Endodermal cell (in vitro differentiated cells): Measurements from ENCODE around the gene ARG2. TPM values are rescaled to one million over a fixed set of nuclear protein-coding genes. Genes with fewer than 3 reads are reported as not detected.

ENCODE experiments used
- DNase-seq: peaks from one replicate; pipeline ENCODE4 v3.0.0-alpha.2; 2017
- H3K27ac ChIP-seq: 2 replicates; pipeline ENCODE4 v1.5.1; 2013; ENCODE audit warnings: mild to moderate bottlenecking, low read depth, low read length, moderate library complexity
- H3K27me3 ChIP-seq: 2 replicates; pipeline ENCODE4 v1.6.1; 2013; ENCODE audit warnings: mild to moderate bottlenecking, low read length, moderate library complexity; ENCODE audit not compliant: insufficient read depth, control insufficient read depth, poor library complexity, severe bottlenecking
- H3K36me3 ChIP-seq: 2 replicates; pipeline ENCODE4 v1.7.0; 2013; ENCODE audit warnings: mild to moderate bottlenecking, low read length, moderate library complexity; ENCODE audit not compliant: control insufficient read depth, insufficient read depth
- H3K4me1 ChIP-seq: one replicate; pipeline ENCODE4 v1.7.0; 2013; ENCODE audit warnings: low read length; ENCODE audit not compliant: control insufficient read depth, insufficient read depth
- H3K4me3 ChIP-seq: 2 replicates; pipeline ENCODE4 v1.5.1; 2013; ENCODE audit warnings: mild to moderate bottlenecking, low read length, moderate library complexity
- H3K9ac ChIP-seq: 2 replicates; pipeline ENCODE4 v1.6.1; 2013; ENCODE audit warnings: mild to moderate bottlenecking, low read length, moderate library complexity; ENCODE audit not compliant: poor library complexity, severe bottlenecking; ENCODE audit errors: extremely low read depth
- H3K9me3 ChIP-seq: 2 replicates; pipeline ENCODE4 v1.6.1; 2013; ENCODE audit warnings: mild to moderate bottlenecking, low read length, moderate library complexity; ENCODE audit not compliant: control insufficient read depth
- H3K27ac Mint-ChIP-seq: 2 replicates; pipeline ENCODE4 v1.8.0; 2020; ENCODE audit warnings: mixed read lengths
- H3K27me3 Mint-ChIP-seq: 2 replicates; pipeline ENCODE4 v1.8.0; 2021; ENCODE audit warnings: mild to moderate bottlenecking, mixed read lengths; ENCODE audit not compliant: insufficient read depth
- H3K36me3 Mint-ChIP-seq: 2 replicates; pipeline ENCODE4 v1.8.0; 2020; ENCODE audit warnings: low read depth, mixed read lengths
- H3K4me1 Mint-ChIP-seq: 2 replicates; pipeline ENCODE4 v1.8.0; 2020; ENCODE audit warnings: mixed read lengths
- H3K4me3 Mint-ChIP-seq: 2 replicates; pipeline ENCODE4 v1.8.0; 2020; ENCODE audit warnings: mild to moderate bottlenecking, moderate library complexity, mixed read lengths
- H3K9me3 Mint-ChIP-seq: 2 replicates; pipeline ENCODE4 v1.8.0; 2020; ENCODE audit warnings: mild to moderate bottlenecking, mixed read lengths
- CTCF ChIP-seq: fragments of 200-600 bp; sonication (generic); conservative IDR thresholded peaks from 2 replicates; pipeline ENCODE4 v1.5.0; 2021; ENCODE audit warnings: antibody characterized with exemption, mild to moderate bottlenecking
- WGBS, 2 experiments: methylation state at CpG; one replicate each; pipeline versions ENCODE4 v1.1.5 to v1.1.7; 2013; ENCODE audit warnings: missing lambda C conversion rate in 2 of 2, mixed read lengths in 1 of 2; ENCODE audit not compliant: insufficient coverage in 1 of 2, insufficient read length in 1 of 2; 5-methylcytosine and 5-hydroxymethylcytosine counted together
- total RNA-seq, 2 donors: library from RNA; stranded (reverse); fragmentation: NEBNext Ultra II Directional in 1 of 2; extraction: Animal tissue kit (Norgen Biotek cat#: 25700) in 1 of 2; gene quantifications; 2 replicates in 1 of 2; 3 replicates in 1 of 2; pipeline ENCODE4 v1.2.1, GENCODE V29; 2021

The ARG2 gene
- total RNA-seq, 2 donors from 2014 or later = 19.4 to 25.4 TPM

GRCh38 chr14:67583711-67584644 is 35.7 kb upstream of the ARG2 start:
- no peak overlapping the region for H3K4me3 ChIP-seq
- Mint-ChIP-seq H3K4me3 (no peak overlapping the region), H3K36me3 (peaks cover 31% of the 10 kb centered on the region), H3K27ac (no peak overlapping the region), H3K27me3 (no peaks in the 10 kb centered on the region), H3K4me1 (no peaks in the 10 kb centered on the region), H3K9me3 (no peaks in the 10 kb centered on the region)
- DNase-seq = peak; percentile 77
- no peak overlapping the region for H3K27ac ChIP-seq
- no peaks in the 10 kb centered on the region for H3K4me1 ChIP-seq
- 85 to 89% methylated on average over 5 to 6 of the region's 6 CpGs for WGBS, 2 experiments
- H3K9ac ChIP-seq = no peak overlapping the region
- no peaks in the 10 kb centered on the region for H3K27me3 ChIP-seq
- peaks cover 31% of the 10 kb centered on the region for H3K36me3 ChIP-seq
- H3K9me3 ChIP-seq = no peaks in the 10 kb centered on the region
- peak; percentile 87 for TF ChIP-seq CTCF

GRCh38 chr14:67584978-67585377 is 34.7 kb upstream of the ARG2 start:
- Mint-ChIP-seq H3K27me3 (no peaks in the 10 kb centered on the region), H3K4me3 (no peak overlapping the region), H3K36me3 (peaks cover 35% of the 10 kb centered on the region), H3K27ac (no peak overlapping the region), H3K9me3 (no peaks in the 10 kb centered on the region), H3K4me1 (no peaks in the 10 kb centered on the region)
- Histone ChIP-seq H3K36me3 (peaks cover 39% of the 10 kb centered on the region), H3K4me1 (no peaks in the 10 kb centered on the region), H3K9ac (no peak overlapping the region), H3K9me3 (no peaks in the 10 kb centered on the region), H3K27me3 (no peaks in the 10 kb centered on the region), H3K4me3 (no peak overlapping the region), H3K27ac (no peak overlapping the region)
- 97 to 100% methylated on average over 1 to 3 of the region's 3 CpGs for WGBS, 2 experiments
- TF ChIP-seq CTCF = no peak
- DNase-seq = no peak

GRCh38 chr14:67586369-67586768 is 33.4 kb upstream of the ARG2 start:
- Mint-ChIP-seq H3K27me3 (no peaks in the 10 kb centered on the region), H3K27ac (no peak overlapping the region), H3K4me3 (no peak overlapping the region), H3K36me3 (peaks cover 39% of the 10 kb centered on the region), H3K4me1 (no peaks in the 10 kb centered on the region), H3K9me3 (no peaks in the 10 kb centered on the region)
- Histone ChIP-seq H3K27ac (no peak overlapping the region), H3K27me3 (no peaks in the 10 kb centered on the region), H3K4me1 (no peaks in the 10 kb centered on the region), H3K9ac (no peak overlapping the region), H3K36me3 (peaks cover 39% of the 10 kb centered on the region), H3K9me3 (no peaks in the 10 kb centered on the region), H3K4me3 (no peak overlapping the region)
- 90 to 94% methylated on average over 4 of the region's 4 CpGs for WGBS, 2 experiments
- no peak for DNase-seq
- no peak for TF ChIP-seq CTCF
